K562 (cell line): ENCODE measurements around the gene MEX3C. TPM values are rescaled to one million over a fixed set of nuclear protein-coding genes. Genes with fewer than 3 reads are reported as not detected.

Source experiments
- CEBPB ChIP-seq: fragments of 450-650 bp; IDR thresholded peaks from 2 replicates; pipeline ENCODE4 v1.6.1; 2016; ENCODE audit warnings: missing genetic modification characterization, missing compliant biosample characterization
- CREB1 ChIP-seq, 2 experiments: sonication (generic) in 1 of 2; formaldehyde crosslinking in 1 of 2; IDR thresholded peaks; 2 replicates each; pipeline versions ENCODE4 v1.6.1 to v1.8.0; 2012 to 2022; ENCODE audit warnings: inconsistent platforms in 1 of 2, mild to moderate bottlenecking in 1 of 2, missing genetic modification reagents in 1 of 2, moderate library complexity in 1 of 2
- FOSL1 ChIP-seq: fragments of 200-800 bp; sonication (Bioruptor generic); conservative IDR thresholded peaks from 2 replicates; pipeline ENCODE4 v1.6.1; 2016; ENCODE audit warnings: missing genetic modification characterization, missing compliant biosample characterization
- GTF2F1 ChIP-seq: IDR thresholded peaks from 2 replicates; pipeline ENCODE4 v1.6.1; 2011; ENCODE audit warnings: low read depth, low read length, improper control_type of control experiment
- MYNN ChIP-seq, 2 experiments: sonication (generic); formaldehyde crosslinking in 1 of 2; IDR thresholded peaks; 2 replicates each; pipeline versions ENCODE4 v1.5.0 to v1.6.1; 2016 to 2020; ENCODE audit warnings: antibody characterized with exemption in 1 of 2, missing genetic modification reagents in 1 of 2
- NFIC ChIP-seq: fragments of 450-650 bp; IDR thresholded peaks from 2 replicates; pipeline ENCODE4 v1.6.1; 2017; ENCODE audit warnings: mild to moderate bottlenecking, inconsistent platforms
- RCOR1 ChIP-seq, 2 experiments: IDR thresholded peaks; 2 replicates each; pipeline ENCODE4 v1.6.1; 2012; ENCODE audit warnings: low read depth in 2 of 2, low read length in 2 of 2, borderline replicate concordance in 1 of 2, improper control_type of control experiment in 1 of 2
- ZBTB17 ChIP-seq: fragments of 450-650 bp; formaldehyde crosslinking; IDR thresholded peaks from 2 replicates; pipeline ENCODE4 v1.4.0; 2020; ENCODE audit warnings: mild to moderate bottlenecking
- ZKSCAN8 ChIP-seq: fragments of 200-800 bp; sonication (Bioruptor generic); IDR thresholded peaks from 2 replicates; pipeline ENCODE4 v1.6.1; 2016; ENCODE audit warnings: missing genetic modification characterization, missing compliant biosample characterization
- ZNF175 ChIP-seq: fragments of 200-800 bp; sonication (Bioruptor generic); IDR thresholded peaks from 2 replicates; pipeline ENCODE4 v1.6.1; 2016; ENCODE audit warnings: low read depth, mild to moderate bottlenecking, missing genetic modification characterization, missing compliant biosample characterization
- ZNF57 ChIP-seq: fragments of 450-650 bp; formaldehyde crosslinking; IDR thresholded peaks from 2 replicates; pipeline ENCODE4 v1.4.0; 2020; ENCODE audit warnings: mild to moderate bottlenecking, moderate library complexity
- ZNF584 ChIP-seq: fragments of 200-800 bp; sonication (Bioruptor generic); IDR thresholded peaks from 2 replicates; pipeline ENCODE4 v1.6.1; 2016; ENCODE audit warnings: low read depth, mild to moderate bottlenecking, missing genetic modification characterization, missing compliant biosample characterization
- ZNF699 ChIP-seq: fragments of 250-450 bp; sonication (Bioruptor Pico); IDR thresholded peaks from 2 replicates; pipeline ENCODE4 v1.8.0; 2021; ENCODE audit warnings: mild to moderate bottlenecking, moderate library complexity; ENCODE audit not compliant: insufficient replicate concordance
- ZNF780A ChIP-seq: fragments of 250-450 bp; sonication (Bioruptor Pico); IDR thresholded peaks from 2 replicates; pipeline ENCODE4 v1.5.0; 2021; ENCODE audit warnings: mild to moderate bottlenecking
- polyA plus RNA-seq, 8 experiments: library from polyadenylated mRNA; depleted of rRNA in 4 of 8; stranded (reverse) in 5 of 8; unstranded in 3 of 8; fragments of >200 nt; fragmentation: Nextera tagmentation in 2 of 8; fragmentation: Illumina TruSeq in 1 of 8; extraction: Ambion mirVana in 2 of 8; extraction: Trizol in 1 of 8; gene quantifications; 2 replicates each; pipeline versions ENCODE4 v1.2.1 to v1.2.3, GENCODE V29; 2011 to 2014; ENCODE audit warnings: inconsistent platforms in 1 of 8, missing spikeins in 1 of 8
- total RNA-seq, 7 experiments: library from RNA; depleted of rRNA in 6 of 7; stranded (reverse); fragments of >200 nt in 6 of 7; fragmentation: Illumina TruSeq in 2 of 7; extraction: Trizol in 2 of 7; gene quantifications; 2 replicates each; pipeline versions ENCODE4 v1.2.1 to v1.2.3, GENCODE V29; 2011 to 2021; ENCODE audit warnings: low replicate concordance in 1 of 7
- TF ChIP-seq, protein P1 (sequence below), 2 experiments: fragments of 450-650 bp; IDR thresholded peaks; 2 replicates each; pipeline ENCODE4 v1.6.1; 2016; ENCODE audit warnings: mild to moderate bottlenecking in 2 of 2, borderline replicate concordance in 1 of 2, low read depth in 1 of 2, moderate library complexity in 1 of 2
- TF ChIP-seq, protein P2 (sequence below), 2 experiments: fragments of 200-800 bp in 1 of 2; sonication (Bioruptor generic) in 1 of 2; sonication (generic) in 1 of 2; formaldehyde crosslinking in 1 of 2; IDR thresholded peaks in 1 of 2; conservative IDR thresholded peaks in 1 of 2; 2 replicates each; pipeline versions ENCODE4 v1.5.0 to v1.6.1; 2016 to 2020; ENCODE audit warnings: missing compliant biosample characterization in 1 of 2, missing genetic modification characterization in 1 of 2, missing genetic modification reagents in 1 of 2
- TF ChIP-seq, protein P3 (sequence below): fragments of 450-650 bp; formaldehyde crosslinking; IDR thresholded peaks from 2 replicates; pipeline ENCODE4 v1.4.0; 2022; ENCODE audit warnings: mild to moderate bottlenecking, moderate library complexity

The MEX3C gene
- total and polyA plus RNA-seq, 9 of the 15 experiments (the other 6 are each of a cell fraction or from before 2014, with no cell fraction given), result 2.4 to 14.2 (median 10.6) TPM

DNA sequence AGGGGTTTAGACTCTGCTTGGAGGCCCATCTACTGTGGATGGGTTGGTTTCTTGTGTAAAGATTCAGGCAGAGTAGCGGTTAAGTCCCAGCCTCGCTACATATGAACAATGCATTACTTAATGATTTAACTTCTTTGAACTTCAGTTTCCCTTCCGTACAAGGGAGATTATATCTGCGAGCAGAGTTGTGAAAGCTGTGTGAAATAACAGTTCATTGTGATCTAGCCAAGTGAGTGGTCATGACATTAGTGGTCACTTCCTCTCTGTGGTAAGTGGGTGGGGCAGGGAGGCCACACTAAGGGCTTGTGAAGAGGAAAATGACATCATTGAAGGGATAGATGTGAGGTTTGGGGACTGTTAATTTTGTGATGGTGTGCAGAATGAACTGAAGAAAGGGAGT, 14.1 kb upstream of the MEX3C start (continued):
- TF ChIP-seq, protein P1, sequence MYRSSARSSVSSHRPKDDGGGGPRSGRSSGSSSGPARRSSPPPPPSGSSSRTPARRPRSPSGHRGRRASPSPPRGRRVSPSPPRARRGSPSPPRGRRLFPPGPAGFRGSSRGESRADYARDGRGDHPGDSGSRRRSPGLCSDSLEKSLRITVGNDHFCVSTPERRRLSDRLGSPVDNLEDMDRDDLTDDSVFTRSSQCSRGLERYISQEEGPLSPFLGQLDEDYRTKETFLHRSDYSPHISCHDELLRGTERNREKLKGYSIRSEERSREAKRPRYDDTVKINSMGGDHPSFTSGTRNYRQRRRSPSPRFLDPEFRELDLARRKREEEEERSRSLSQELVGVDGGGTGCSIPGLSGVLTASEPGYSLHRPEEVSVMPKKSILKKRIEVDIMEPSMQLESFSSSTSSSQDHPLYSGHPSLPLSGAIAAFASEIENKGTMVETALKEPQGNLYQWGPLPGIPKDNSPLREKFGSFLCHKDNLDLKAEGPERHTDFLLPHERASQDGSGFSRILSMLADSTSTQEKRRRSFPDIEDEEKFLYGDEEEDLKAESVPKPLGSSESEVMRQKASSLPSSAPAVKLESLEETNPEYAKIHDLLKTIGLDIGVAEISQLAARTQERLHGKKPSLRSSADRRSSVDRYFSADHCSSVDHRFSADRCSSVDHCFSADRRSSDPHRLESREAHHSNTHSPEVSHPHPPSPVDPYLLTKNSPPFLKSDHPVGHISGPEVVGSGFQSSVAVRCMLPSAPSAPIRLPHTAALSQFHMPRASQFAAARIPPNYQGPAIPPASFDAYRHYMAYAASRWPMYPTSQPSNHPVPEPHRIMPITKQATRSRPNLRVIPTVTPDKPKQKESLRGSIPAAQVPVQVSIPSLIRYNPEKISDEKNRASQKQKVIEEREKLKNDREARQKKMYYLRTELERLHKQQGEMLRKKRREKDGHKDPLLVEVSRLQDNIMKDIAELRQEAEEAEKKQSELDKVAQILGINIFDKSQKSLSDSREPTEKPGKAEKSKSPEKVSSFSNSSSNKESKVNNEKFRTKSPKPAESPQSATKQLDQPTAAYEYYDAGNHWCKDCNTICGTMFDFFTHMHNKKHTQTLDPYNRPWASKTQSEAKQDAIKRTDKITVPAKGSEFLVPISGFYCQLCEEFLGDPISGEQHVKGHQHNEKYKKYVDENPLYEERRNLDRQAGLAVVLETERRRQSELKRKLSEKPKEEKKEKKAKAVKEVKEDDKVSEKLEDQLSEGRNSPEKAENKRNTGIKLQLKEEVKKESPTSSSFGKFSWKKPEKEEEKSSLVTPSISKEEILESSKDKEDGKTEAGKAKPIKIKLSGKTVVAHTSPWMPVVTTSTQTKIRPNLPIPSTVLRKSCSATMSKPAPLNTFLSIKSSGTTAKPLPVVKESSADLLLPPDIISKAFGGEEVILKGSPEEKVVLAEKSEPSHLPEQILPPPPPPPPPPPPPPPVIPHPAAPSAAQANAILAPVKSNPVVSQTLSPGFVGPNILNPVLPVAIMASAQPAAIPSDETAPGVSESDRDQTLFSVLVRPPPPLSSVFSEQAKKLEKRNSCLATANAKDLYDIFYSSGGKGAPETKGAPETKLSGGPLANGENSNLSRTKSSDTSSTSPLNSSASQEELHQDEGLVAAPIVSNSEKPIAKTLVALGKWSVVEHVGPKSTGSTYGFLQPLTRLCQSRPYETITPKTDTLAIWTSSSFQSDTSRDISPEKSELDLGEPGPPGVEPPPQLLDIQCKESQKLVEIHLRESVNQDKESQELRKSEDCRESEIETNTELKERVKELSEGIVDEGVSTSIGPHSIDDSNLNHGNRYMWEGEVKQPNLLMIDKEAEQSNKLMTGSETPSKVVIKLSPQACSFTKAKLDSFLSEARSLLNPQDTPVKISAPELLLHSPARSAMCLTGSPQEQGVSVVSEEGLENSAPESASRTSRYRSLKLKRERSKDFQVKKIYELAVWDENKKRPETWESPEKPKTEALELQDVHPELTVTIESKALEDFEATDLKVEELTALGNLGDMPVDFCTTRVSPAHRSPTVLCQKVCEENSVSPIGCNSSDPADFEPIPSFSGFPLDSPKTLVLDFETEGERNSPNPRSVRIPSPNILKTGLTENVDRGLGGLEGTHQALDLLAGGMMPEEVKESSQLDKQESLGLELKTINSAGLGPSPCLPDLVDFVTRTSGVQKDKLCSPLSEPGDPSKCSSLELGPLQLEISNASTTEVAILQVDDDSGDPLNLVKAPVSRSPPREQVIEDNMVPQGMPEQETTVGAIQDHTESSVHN (IDR thresholded peaks at IDR 0.05; ENCODE audit: borderline replicate concordance in 1 of 2, low read depth in 1 of 2), result peak in 1 of 2 experiments; percentile 66; a peak in 2 of 4 replicates
- no peak for TF ChIP-seq ZNF699 (CRISPR knock-in tag)
- TF ChIP-seq ZNF584 (CRISPR knock-in tag), result peak; percentile 83; the same call in 1 of the 2 replicates
- TF ChIP-seq ZNF175 (CRISPR knock-in tag), result peak; percentile 64; the same call in 1 of the 2 replicates
- peak in 1 of 2 experiments; percentile 64; a peak in 1 of 4 replicates for TF ChIP-seq RCOR1 (IDR thresholded peaks at IDR 0.05; ENCODE audit: borderline replicate concordance in 1 of 2, low read depth in 2 of 2, low read length in 2 of 2)
- TF ChIP-seq ZNF780A (CRISPR knock-in tag), result no peak
- TF ChIP-seq CEBPB, result peak; percentile 92
- TF ChIP-seq CREB1 (IDR thresholded peaks at IDR 0.05), result no peak
- TF ChIP-seq CREB1 (CRISPR knock-in tag; IDR thresholded peaks at IDR 0.05), result peak; percentile 53; the same call in 1 of the 2 replicates
- 0 out of 2 replicates have a peak, but pooled peaks have one; percentile 20 for TF ChIP-seq MYNN (IDR thresholded peaks at IDR 0.05)
- no peak for TF ChIP-seq MYNN (CRISPR knock-in tag; IDR thresholded peaks at IDR 0.05)
- peak; percentile 35; the same call in 1 of the 2 replicates for TF ChIP-seq ZKSCAN8 (CRISPR knock-in tag)
- no peak for TF ChIP-seq ZNF57 (CRISPR knock-in tag)
- TF ChIP-seq, protein P2, sequence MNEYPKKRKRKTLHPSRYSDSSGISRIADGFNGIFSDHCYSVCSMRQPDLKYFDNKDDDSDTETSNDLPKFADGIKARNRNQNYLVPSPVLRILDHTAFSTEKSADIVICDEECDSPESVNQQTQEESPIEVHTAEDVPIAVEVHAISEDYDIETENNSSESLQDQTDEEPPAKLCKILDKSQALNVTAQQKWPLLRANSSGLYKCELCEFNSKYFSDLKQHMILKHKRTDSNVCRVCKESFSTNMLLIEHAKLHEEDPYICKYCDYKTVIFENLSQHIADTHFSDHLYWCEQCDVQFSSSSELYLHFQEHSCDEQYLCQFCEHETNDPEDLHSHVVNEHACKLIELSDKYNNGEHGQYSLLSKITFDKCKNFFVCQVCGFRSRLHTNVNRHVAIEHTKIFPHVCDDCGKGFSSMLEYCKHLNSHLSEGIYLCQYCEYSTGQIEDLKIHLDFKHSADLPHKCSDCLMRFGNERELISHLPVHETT (CRISPR knock-in tag; conservative IDR thresholded peaks at IDR 0.05 in 1 of 2, IDR thresholded peaks at IDR 0.05 in 1 of 2), result peak in 1 of 2 experiments; percentile 51; a peak in 1 of 4 replicates
- TF ChIP-seq, protein P3, sequence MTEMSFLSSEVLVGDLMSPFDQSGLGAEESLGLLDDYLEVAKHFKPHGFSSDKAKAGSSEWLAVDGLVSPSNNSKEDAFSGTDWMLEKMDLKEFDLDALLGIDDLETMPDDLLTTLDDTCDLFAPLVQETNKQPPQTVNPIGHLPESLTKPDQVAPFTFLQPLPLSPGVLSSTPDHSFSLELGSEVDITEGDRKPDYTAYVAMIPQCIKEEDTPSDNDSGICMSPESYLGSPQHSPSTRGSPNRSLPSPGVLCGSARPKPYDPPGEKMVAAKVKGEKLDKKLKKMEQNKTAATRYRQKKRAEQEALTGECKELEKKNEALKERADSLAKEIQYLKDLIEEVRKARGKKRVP (CRISPR knock-in tag), result peak; percentile 36; the same call in 1 of the 2 replicates
- 0 out of 2 replicates have a peak, but pooled peaks have one; percentile 44 for TF ChIP-seq ZBTB17 (CRISPR knock-in tag)
- no peak for TF ChIP-seq NFIC
- peak; percentile 71 for TF ChIP-seq FOSL1 (tag)
- TF ChIP-seq GTF2F1, result no peak
